Stimulated activated CD8-positive, alpha-beta memory T cell treated with anti-CD3 and anti-CD28 coated beads, Interleukin-2, amount 100 ng/mL, for 1 hour (primary cell): ENCODE data around the gene SPRY4.
"Not testable (repeated sequence)": the region's sequence is repeated elsewhere in the genome, so short reads cannot be mapped to it uniquely, and the experiment has no call there.

Source experiments
- DNase-seq, 2 donors: peaks; one replicate each; pipeline ENCODE4 v3.0.0-alpha.2; 2020; ENCODE audit warnings: low read depth in 2 of 2

SPRY4 gene

DNA sequence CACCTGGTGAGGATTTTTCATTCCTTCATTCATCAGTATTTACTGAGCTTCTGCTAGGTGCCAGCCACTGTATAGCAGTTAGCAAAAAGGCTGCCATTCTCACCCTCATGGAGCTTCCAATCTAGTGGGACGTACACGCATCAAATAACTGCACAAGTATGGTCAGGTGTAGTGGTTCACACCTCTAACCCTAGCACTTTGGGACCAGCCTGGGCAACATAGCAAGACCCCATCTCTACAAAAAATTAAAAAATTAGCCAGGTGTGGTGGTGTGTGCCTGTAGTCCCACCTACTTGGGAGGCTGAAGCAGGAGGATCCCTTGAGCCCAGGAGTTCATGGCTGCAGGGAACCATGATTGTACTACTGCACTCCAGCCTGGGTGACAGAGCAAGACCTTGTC, 8.9 kb upstream of the SPRY4 start:
- DNase-seq, result not testable (repeated sequence)

DNA sequence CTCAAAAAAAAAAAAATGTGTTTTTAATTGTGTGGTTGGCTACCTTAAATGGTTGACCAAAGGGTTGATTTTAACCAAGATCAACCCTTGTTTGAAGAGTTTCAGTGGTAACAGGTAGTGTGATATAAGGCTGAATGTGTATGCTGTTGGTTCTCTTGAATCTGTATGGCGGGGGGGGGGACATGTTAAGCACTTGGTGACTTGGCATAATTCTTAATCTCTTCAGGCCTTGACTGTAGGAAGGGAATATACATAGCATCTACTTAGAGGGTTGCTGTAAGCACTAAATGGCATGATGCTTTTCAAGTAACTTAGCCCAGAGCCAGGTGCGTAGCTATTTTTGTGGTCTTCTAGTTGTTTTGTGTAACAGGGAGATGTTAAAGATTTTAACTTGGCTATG, 5.6 kb upstream of the SPRY4 start:
- no peak for DNase-seq

DNA sequence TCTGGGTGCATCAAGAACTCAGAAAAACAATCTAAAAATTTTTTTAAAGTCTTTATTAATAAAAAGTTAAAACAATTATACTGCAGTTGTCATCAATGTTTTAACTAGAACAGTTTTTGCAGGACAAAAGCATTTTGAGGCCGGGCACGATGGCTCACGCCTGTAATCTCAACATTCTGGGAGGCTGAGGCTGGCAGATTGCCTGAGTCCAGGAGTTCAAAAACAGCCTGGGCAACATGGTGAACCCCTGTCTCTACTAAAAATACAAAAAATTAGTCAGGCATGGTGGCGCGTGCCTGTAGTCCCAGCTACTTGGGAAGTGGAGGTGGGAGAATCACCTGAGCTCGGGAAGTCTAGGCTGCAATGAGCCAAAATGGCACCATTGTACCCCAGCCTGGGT, 5.2 kb upstream of the SPRY4 start:
- DNase-seq, result no peak

DNA sequence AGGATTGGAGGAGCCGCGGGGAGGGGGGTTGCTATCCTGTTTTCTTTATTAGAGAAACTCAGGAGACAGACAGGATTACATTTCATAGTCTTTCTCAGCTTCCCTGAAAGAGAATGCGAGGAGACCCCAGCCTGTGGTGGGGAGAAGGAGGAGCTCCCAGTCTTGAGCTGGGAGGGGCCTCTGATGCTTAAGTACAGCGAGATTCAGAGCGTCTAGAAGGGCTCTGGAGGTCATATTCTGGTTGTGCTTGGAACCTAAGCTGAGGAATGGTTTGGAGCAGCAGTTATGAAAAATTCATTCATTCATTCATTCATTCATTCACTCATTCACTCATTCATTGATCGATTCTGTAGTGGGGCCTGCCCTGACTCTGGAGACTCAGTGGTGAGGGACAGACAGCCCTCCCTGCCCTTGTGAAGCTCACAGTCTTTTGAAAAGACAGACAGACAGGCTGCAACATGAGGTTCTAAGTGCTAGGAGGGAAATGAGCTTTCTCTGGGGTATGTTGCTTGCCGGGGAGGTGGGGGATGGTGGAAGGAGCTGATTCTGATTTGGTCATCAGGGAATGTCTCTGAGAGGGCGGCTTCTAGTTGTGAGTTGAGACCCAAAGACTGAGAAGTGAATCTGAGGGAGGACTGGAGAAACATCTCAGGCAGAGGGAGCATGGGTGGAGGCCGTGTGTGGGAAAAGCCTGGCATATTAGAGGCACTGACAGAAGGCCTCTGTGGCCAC, 2.5 kb upstream of the SPRY4 start:
- DNase-seq, result no peak

DNA sequence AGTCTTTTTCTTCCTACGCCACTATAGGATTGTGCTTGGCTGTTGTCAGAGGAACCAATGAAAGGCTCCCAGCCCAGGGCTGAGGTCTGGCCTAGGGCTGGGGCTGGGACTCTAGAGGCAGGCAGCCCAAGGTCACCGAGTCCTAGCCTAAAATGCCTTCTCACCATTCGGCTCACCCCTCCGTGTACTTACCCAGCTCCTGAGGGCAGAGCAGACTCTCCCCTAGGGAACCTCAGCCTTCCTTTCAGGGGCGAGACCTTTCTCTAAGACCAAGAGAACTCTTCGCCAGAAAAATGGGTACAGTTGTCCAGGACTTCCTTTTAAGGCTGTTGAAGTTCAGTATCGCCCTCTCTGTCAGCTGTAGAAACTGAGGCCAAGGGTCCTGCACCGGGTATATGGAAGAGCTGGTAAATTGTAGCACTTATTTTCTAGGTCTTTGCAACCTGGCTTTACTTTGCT, 1.7 kb upstream of the SPRY4 start:
- DNase-seq, result no peak

DNA sequence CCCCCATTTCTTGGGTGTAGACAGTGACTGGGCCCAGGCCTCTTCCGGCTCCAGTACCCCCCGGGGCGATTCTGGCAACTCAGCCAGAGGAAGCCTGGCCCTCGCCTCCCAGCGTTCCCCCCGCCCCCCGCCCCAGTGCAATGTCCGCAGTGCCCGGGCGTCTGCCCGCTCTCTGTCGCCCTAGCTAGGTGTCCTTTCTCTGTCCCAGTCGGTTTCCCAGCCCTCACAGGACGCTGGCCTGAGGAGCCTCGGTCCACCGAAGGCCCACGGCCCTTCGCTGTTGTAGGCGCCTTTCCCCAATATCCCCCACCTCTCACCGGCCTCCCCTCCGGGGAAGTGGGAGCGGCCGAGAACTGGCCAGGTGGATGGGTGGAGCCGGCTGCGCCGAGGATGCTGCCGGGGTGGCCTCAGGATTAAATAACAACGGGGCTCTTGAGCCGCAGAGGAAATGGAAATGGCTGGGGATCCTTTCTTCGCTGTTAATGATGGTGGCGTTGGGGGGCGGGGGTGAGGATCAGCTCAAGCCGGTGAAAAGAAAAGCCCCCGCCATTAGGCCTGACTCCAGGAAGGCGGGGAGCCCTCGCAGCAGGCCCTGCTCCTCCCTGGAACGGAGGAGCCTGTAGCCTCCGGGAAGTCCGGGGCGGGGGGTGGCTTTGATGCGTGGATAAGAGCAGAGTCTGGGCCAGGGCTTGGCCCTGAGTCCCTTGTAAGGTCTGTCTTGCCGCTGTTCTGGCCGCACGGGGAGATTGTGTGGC, 1.1 kb upstream of the SPRY4 start:
- no peak for DNase-seq

DNA sequence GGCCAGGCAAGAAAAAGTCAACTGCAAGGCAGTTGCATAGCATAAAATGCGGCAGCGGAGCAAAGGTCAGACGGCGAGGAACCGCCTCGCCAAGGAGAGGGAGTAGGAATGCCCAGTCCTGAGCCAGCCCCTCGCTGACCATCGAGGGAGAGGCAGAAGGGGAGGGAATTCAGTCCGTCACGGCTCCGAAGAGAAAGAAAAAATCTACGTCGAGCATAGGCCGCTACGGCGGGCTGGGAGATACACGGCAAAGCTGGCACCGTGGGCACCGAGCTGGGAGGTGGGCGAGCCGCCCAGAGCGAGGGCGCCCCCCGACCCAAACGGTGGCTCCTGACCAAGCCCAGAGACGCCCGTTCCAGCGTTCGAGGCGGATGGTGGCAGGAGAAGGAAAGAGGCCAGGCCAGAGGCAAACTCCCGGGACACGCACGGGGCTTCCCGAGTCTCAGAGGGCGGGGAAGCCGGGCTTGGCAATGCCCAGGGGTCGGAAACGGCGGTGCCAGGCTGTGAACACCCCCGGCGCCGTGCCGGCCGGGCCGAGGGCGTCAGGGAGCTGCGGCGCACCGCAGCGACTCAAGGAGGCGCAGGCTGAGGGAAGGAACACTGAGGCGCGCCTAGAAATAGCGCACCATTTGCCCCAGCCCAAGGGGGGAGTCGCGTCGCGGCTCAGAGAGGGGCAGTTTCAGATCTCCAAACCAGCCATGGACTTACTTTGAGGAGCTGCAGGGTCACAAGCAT, 518 bp downstream of the SPRY4 start:
- peak in 1 of 2 donors; percentile 13 for DNase-seq

DNA sequence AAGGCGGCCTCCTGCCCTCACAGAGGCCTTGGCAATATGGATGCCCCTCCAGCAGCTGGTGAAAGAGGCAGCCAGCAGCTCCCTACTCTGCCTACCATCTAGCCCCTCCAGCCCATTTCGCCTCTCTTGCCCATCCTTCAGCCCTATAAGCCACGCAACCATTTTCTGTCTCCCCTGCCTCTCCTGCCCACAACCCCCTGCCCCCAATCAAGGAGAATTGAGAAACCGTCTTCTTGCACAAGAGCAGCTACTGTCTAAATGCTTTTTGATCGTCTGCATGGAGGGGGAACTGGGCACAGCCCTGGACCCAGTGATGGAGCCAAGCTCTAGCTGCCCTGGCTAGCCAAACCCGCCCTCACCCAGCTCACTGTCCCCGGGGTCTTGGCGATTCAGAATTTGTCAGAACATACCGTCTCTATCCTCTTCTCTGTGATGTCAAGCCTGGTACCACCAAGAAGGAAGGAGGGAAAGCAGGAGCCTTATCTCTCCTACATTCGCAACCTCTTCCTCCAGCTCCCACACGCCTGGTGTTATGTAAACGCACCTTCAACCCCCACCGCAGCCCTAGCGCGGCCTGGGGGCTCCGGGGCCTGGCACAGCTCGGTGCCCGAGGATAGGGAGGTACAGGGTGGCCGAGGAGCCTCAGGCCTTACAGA, 1.2 kb downstream of the SPRY4 start:
- no peak for DNase-seq

DNA sequence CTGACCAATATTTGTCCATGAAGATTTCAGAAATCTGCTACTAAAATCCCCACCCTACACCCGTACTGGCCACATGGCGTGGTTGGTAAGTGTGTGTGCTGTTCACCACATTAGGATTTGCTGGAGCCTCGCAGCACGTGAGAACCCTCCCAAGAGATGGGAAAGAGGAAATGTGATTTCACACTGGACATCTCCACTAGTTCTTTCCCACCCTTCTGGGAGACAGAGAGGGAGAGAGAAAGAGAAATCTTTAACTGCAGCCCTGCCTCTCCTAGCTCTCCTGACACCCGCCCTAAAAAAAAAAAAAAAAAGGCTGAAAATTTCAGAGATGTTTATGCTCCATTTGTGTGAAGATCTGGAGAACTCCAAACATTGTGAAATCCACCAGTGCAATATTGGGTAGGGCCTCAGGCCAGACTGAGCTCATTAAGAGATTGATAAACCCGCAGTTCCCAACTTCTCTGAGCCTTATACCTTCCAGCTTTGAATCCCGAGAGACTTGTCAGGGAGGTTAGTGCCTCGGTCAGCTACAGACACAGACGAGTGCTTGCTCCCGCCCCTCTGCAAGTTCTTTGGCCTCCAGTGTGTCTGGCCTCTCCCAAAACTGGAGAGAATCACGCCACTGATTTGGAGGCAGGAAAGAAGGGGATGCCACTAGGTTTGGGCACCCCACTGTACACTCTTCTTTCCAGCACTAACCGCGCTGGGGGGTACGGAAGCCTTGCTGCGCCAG, 1.9 kb downstream of the SPRY4 start:
- DNase-seq, result no peak

DNA sequence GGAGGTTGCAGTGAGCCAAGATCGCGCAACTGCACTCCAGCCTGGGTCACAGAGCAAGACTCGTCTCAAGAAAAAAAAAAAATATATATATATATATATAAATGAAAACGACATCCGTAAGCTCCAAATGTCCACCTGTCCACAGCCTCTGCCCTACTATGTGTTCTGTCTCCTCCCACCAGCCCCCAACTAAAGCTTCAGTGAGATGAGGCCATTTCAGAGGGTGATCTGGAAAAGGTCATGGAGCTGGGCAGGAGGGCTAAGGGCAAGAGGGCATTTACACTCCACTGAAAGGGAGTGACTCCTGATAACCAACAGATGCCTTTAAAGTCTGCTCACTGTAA, 2.4 kb downstream of the SPRY4 start:
- DNase-seq, result no peak

DNA sequence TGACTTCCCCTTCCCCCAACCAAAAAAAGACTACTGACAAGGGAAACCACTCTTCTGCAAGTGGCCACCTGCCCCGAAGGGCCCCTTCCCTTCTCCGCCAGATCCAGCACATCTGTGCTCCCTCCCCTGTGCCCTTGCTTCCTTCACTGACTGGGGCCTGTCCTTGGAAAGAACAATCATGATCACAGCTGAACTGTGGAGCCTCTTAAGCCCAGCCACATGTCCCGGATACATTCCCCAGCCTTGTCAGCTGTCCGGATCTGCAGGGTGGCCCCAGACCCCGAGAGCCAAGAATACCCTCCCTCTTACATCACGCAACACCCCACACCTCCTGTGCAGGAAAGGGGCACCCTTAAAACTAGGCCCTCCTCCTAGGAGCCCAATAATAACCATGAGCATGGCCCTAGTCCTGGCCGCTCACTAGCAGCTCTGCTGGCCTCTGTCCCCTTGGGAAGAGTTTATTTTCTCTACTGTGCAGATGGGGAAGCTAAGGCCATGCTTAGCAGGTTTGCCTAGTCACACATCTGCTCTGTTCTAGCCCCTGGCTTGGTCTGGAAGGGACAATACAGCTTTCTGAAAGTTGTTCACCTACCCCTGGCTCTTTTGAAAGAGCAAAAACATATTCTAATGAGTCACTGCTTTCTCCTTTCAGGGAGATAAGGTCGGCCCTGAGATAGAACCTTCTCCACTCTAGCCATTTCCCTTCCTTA, 3.8 kb downstream of the SPRY4 start:
- no peak for DNase-seq

DNA sequence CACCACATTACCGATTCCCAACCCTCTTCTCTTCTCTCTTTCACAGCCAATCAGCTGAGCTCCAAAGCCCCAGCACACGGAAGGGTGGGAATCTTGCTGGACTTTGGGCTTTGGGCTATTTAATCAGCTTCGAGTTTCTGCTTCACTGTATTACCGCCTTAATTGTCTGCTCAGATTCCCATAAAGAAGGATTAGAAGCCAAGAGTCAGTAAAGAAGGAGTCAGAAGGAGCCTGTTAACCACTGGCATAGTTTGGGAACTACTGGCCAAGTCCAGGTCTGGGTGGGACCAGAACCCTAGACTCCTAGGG, 4.4 kb downstream of the SPRY4 start:
- no peak for DNase-seq

DNA sequence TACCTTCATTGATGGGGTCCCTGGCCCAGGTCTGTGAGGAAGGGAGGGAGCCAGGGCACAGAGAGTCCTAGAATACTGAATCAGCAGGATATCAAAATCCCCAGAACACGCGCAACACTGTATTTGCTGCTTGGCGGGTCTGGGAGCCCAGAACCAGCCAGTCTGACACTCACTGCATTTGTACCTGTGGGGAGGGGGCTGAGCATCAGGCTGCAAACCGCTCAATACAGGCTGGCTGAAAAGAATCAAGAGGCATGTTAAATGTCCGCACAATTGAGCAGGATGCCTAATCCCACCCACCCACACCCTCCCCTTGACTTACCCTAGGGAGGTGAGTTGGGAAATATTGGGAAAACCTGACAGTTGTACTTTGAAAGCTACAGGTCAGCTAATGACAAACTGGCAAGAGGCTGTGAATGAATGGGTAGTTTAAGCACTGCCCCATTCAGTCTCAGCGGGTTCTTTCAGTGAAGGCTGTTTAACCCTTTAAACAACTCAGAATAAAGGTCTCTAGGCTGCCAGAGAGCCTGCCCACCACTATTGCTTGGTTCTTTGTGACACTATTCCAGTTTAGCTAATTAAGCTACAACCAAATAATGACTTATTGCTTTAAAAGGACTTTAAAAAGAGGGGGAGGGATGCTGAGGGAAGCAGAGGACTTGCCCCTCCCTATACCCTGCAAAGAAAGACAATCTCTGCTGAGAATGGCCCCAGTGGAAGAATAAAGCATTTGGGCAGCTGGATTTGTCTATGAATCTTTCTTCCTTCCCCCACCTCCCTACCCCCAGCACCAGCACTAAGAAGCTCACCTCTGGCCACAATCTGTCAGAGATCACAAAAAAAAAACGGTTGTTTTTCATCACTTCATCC, 5.0 kb downstream of the SPRY4 start:
- DNase-seq, result no peak

DNA sequence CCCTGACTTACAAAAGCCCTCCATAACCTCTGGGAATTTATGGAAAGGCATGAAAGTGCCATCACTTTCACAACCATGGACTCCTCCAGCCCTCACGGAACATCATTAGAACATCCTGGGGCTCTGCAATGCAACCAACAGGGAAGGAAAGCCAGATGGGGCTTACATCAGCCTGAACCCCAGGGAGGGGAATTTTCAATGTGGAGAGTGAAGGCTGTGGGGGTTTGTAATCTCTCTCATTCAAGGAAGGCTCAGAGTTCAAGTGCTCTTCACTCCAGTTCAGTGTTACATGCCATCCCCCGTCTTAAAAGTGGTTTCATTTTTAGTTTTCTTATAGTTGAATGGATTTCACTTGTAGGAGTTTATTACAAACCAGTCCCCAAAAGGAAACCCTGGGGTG, 5.7 kb downstream of the SPRY4 start:
- no peak for DNase-seq

DNA sequence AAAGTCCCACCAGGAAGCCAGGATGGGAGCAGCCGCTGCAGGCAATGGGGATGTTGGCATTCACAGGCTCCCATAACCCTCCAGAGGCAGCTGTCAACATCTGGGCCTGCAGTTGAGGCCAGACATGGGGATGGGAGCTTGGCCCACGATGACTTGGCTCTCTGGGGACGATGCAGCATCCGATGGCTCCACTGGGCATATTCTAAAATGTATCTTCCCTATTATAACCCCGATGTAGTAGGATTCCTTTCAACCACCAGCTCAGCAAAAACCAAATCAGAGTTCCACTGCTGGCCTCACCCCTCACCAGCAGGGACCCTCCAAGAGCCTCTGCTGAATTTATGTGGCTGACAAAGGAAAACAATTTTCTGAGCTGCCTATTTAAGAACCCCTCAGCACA, 7.1 kb downstream of the SPRY4 start:
- DNase-seq, result no peak

DNA sequence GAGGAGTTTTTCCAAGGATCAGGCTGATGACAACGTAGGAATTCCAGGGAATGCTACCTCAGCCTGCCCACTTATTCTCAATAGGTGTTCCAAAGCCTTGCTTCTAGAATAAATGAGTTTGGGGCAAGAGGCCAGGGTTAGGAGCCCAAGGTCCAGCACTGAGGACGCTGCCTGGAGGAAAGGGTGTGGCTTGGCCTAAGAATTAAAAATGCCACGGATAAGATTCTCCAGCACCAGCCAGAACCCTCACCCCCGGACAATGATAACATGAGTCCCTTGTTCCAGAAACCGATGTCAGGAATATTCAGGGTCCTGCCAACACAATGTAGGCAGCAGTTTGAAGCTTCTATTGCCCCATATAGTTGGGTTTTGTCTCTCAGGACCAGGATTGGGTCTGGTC, 7.6 kb downstream of the SPRY4 start:
- DNase-seq, result no peak

DNA sequence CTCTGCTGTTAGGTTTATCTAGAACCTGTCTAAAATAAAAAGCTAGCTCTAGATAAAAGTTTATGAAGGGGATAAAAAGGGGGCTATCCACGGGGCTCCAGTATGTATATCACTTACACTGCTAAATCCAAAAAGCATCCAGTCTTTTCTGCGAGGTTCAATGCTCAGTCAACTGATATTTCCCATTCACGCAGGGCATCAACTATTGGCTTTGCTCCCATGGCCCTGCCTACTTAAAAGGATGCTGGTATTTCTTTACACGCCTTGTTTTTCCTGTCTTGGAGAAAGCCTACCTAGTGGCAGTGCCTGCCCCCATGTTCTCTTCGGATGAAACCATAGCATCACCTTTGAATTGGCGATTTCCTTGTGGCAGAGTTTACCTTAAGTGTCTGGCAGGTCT, 8.1 kb downstream of the SPRY4 start:
- DNase-seq, result no peak

DNA sequence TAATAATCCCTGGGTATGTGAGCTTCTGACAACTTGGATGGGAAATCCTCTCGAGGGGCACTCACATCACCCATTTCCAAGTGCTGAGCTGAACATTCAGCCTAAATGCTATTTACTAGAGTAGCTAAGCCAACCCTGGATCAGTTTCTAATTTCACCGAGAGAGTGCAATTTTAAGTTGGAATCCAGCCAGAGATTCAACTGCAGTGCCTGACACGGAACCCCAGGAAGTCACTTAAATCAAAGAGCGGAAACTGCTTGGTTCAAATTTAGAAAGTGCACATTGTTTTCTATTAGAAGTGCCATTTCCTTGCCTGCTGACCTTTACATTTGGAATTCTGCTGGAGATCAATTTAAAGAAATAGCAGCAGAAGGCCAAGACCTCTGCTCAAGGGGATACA, 8.8 kb downstream of the SPRY4 start:
- DNase-seq, result no peak

DNA sequence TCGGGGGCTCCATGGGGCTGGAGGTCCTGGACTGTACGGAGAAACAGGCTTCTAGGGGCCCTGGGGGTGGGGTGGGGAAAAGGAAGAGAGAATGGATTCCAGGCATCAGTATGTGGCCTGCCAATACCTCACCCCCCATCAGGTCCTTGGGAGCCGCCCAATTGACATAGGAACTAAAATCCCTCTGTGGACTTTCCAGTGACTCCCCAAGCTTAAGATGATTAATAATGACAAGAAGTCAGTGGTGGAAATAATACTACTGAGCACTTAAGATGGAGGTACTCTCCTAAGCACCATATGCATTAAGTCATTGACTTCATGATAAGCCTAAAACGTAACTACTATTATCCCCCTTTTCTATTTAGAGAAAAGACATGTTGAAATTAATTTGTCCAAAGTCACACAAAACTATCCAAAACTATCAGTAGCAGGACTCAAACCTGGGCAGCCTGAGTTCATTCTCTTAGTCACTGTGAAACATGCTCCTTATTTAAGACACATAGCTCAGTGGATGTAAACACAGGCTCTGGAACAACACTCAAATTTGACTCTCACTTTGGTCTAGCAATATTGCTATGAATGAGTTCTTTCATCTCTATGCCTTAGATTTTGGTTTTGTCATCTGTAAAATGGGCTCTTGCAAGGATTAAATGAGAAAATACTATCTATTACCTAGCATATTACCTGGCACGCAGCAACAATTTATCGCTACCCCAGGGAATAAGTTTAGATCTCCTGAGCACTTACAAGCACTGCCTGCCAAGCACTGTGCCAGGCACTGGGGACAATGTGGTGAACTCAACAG, 9.5 kb downstream of the SPRY4 start:
- no peak for DNase-seq
